ENCODE data around the gene ZBTB44.

DNA sequence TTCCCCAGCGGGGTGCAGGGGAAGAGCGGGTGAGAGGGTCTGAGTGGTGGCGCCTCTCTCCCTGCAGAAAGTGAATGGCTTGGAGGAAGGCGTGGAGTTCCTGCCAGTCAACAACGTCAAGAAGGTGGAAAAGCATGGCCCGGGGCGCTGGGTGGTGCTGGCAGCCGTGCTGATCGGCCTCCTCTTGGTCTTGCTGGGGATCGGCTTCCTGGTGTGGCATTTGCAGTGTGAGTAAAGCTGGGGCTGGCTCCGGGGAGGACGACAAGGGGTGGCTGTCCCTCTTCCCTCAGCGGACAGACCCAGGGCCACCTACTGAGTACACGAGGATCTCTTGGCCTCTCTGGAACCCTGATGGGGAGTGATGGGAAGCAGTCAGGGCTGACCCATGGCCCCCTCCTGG, 126.7 kb downstream of the ZBTB44 start:
- TF ChIP-seq CTCF (IDR thresholded peaks at IDR 0.05) (no peak), POLR2A (IDR thresholded peaks at IDR 0.05) (no peak)

Data from testis (tissue), 2 donors.